HUES64 (cell line): ENCODE data around the gene ANKRD28.
A peak's percentile ranks its signal among the peaks of the same experiment; 100 is the strongest.
"Not testable (repeated sequence)": the region's sequence is repeated elsewhere in the genome, so short reads cannot be mapped to it uniquely, and the experiment has no call there.

Experiments used
- H3K27ac ChIP-seq: 2 replicates; pipeline ENCODE4 v1.7.0; 2013; ENCODE audit warnings: low read depth, low read length, inconsistent platforms
- H3K27me3 ChIP-seq: 2 replicates; pipeline ENCODE4 v1.6.1; 2013; ENCODE audit warnings: mild to moderate bottlenecking, low read length; ENCODE audit not compliant: insufficient read depth
- H3K36me3 ChIP-seq: 2 replicates; pipeline ENCODE4 v1.6.1; 2013; ENCODE audit warnings: mild to moderate bottlenecking, low read length; ENCODE audit not compliant: insufficient read depth
- H3K4me1 ChIP-seq: 2 replicates; pipeline ENCODE4 v1.6.1; 2013; ENCODE audit warnings: mild to moderate bottlenecking, low read length, moderate library complexity; ENCODE audit not compliant: insufficient read depth
- H3K4me3 ChIP-seq: 2 replicates; pipeline ENCODE4 v1.5.1; 2013; ENCODE audit warnings: mild to moderate bottlenecking, low read length, moderate library complexity
- H3K9ac ChIP-seq: 2 replicates; pipeline ENCODE4 v1.6.1; 2013; ENCODE audit warnings: mild to moderate bottlenecking, low read depth, low read length
- H3K9me3 ChIP-seq: 2 replicates; pipeline ENCODE4 v1.6.1; 2013; ENCODE audit warnings: low read depth, low read length; ENCODE audit not compliant: insufficient read depth
- WGBS: fragments of 150-250, 120-280 bp; methylation state at CpG from one replicate; pipeline ENCODE4 v1.1.7; 2013; ENCODE audit warnings: missing lambda C conversion rate; 5-methylcytosine and 5-hydroxymethylcytosine counted together

The ANKRD28 gene

GRCh38 chr3:15820911-15821310 lies 23.1 kb upstream of the ANKRD28 start:
- 94% methylated on average over 1 of the region's 2 CpGs for WGBS
- Histone ChIP-seq H3K4me3 (no peak overlapping the region), H3K27me3 (no peaks in the 10 kb centered on the region), H3K9me3 (no peaks in the 10 kb centered on the region), H3K9ac (no peak overlapping the region), H3K27ac (no peak overlapping the region), H3K4me1 (no peaks in the 10 kb centered on the region), H3K36me3 (no peaks in the 10 kb centered on the region)

- no peaks in the 10 kb centered on the region for H3K9me3 ChIP-seq
- no peak overlapping the region for H3K9ac ChIP-seq
- H3K4me1 ChIP-seq: no peaks in the 10 kb centered on the region
- no peaks in the 10 kb centered on the region for H3K36me3 ChIP-seq
- no peaks in the 10 kb centered on the region for H3K27me3 ChIP-seq
- no peak overlapping the region for H3K27ac ChIP-seq
- no peak overlapping the region for H3K4me3 ChIP-seq
Measured at GRCh38 chr3:15819576-15819975, 21.8 kb upstream of the ANKRD28 start.

- Histone ChIP-seq H3K4me3 (no peak overlapping the region), H3K4me1 (no peaks in the 10 kb centered on the region), H3K27ac (no peak overlapping the region), H3K27me3 (no peaks in the 10 kb centered on the region), H3K9me3 (no peaks in the 10 kb centered on the region), H3K9ac (no peak overlapping the region), H3K36me3 (no peaks in the 10 kb centered on the region)
- 96% methylated on average over 2 of the region's 2 CpGs for WGBS
Measured at GRCh38 chr3:15819043-15819442, 21.3 kb upstream of the ANKRD28 start.

- H3K9me3 ChIP-seq: no peaks in the 10 kb centered on the region
- H3K9ac ChIP-seq: no peak overlapping the region
- H3K4me1 ChIP-seq: peaks cover 4% of the 10 kb centered on the region; the same call in 1 of the 2 replicates
- no peak overlapping the region for H3K27ac ChIP-seq
- H3K36me3 ChIP-seq: no peaks in the 10 kb centered on the region
- H3K4me3 ChIP-seq: no peak overlapping the region
- no peaks in the 10 kb centered on the region for H3K27me3 ChIP-seq
- 66% methylated on average over 4 of the region's 4 CpGs for WGBS
Measured at GRCh38 chr3:15815696-15816095, 17.9 kb upstream of the ANKRD28 start.

- not testable (repeated sequence) for H3K9me3 ChIP-seq, H3K4me3 ChIP-seq, H3K27me3 ChIP-seq, H3K27ac ChIP-seq, H3K36me3 ChIP-seq, H3K9ac ChIP-seq
- peaks cover 11% of the 10 kb centered on the region; the same call in 1 of the 2 replicates for H3K4me1 ChIP-seq
- 97% methylated on average over 5 of the region's 5 CpGs for WGBS
Measured at GRCh38 chr3:15813079-15813478, 15.3 kb upstream of the ANKRD28 start.

- Histone ChIP-seq H3K4me1 (peaks cover 12% of the 10 kb centered on the region; the same call in 1 of the 2 replicates), H3K36me3 (no peaks in the 10 kb centered on the region), H3K9me3 (no peaks in the 10 kb centered on the region), H3K4me3 (no peak overlapping the region), H3K9ac (no peak overlapping the region), H3K27ac (no peak overlapping the region), H3K27me3 (no peaks in the 10 kb centered on the region)
- 83% methylated on average over 1 of the region's 1 CpG for WGBS
Measured at GRCh38 chr3:15812183-15812582, 14.4 kb upstream of the ANKRD28 start.

DNA sequence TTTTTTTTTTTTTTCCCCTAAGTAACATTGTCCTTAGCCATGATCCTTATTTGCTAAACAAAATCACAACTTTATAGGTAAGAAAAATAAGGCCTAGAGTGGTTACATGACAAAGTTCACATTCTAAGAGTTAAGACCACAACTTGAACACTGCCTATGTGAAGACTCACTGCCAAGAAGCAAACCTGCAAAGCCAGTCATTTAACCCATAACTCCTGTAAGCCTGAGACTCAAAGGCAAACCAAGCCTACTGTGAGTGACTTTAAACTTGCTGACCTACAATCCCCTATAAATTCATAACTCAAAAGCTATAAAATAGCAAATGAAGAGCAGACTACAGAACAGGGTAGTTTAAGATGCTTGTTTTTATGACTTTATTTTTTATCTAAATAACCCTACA lies 12.9 kb upstream of the ANKRD28 start:
- Histone ChIP-seq H3K4me1 (peaks cover 20% of the 10 kb centered on the region; the same call in 1 of the 2 replicates), H3K9me3 (no peaks in the 10 kb centered on the region), H3K36me3 (no peaks in the 10 kb centered on the region), H3K4me3 (no peak overlapping the region), H3K9ac (no peak overlapping the region), H3K27me3 (no peaks in the 10 kb centered on the region), H3K27ac (peak overlapping the region; percentile 25; the same call in 1 of the 2 replicates)

GRCh38 chr3:15809313-15809712 lies 11.5 kb upstream of the ANKRD28 start:
- Histone ChIP-seq H3K27ac (no peak overlapping the region), H3K4me1 (peaks cover 24% of the 10 kb centered on the region; the same call in 1 of the 2 replicates)

GRCh38 chr3:15808679-15809310 lies 11.0 kb upstream of the ANKRD28 start:
- no peaks in the 10 kb centered on the region for H3K36me3 ChIP-seq
- H3K9ac ChIP-seq: no peak overlapping the region
- no peaks in the 10 kb centered on the region for H3K27me3 ChIP-seq
- 91% methylated on average over 2 of the region's 2 CpGs for whole genome bisulfite sequencing
- no peaks in the 10 kb centered on the region for H3K9me3 ChIP-seq
- no peak overlapping the region for H3K4me3 ChIP-seq
- no peak overlapping the region for H3K27ac ChIP-seq
- H3K4me1 ChIP-seq: peaks cover 24% of the 10 kb centered on the region; the same call in 1 of the 2 replicates

More at GRCh38 chr3:15809313-15809712, 11.5 kb upstream of the ANKRD28 start:
- Histone ChIP-seq H3K9ac (no peak overlapping the region), H3K27me3 (no peaks in the 10 kb centered on the region), H3K4me3 (no peak overlapping the region), H3K36me3 (no peaks in the 10 kb centered on the region), H3K9me3 (no peaks in the 10 kb centered on the region)
- WGBS: 85% methylated on average over 2 of the region's 2 CpGs

GRCh38 chr3:15805756-15806266 lies 8.0 kb upstream of the ANKRD28 start:
- Histone ChIP-seq H3K27ac (no peak overlapping the region), H3K27me3 (no peaks in the 10 kb centered on the region), H3K9ac (no peak overlapping the region), H3K4me1 (peaks cover 21% of the 10 kb centered on the region; the same call in 1 of the 2 replicates), H3K36me3 (no peaks in the 10 kb centered on the region), H3K4me3 (no peak overlapping the region), H3K9me3 (no peaks in the 10 kb centered on the region)
- WGBS: 97% methylated on average over 6 of the region's 7 CpGs

- WGBS: 95% methylated on average over 4 of the region's 4 CpGs
- Histone ChIP-seq H3K9me3 (no peaks in the 10 kb centered on the region), H3K4me1 (peaks cover 21% of the 10 kb centered on the region), H3K27ac (no peak overlapping the region), H3K27me3 (no peaks in the 10 kb centered on the region), H3K36me3 (no peaks in the 10 kb centered on the region), H3K9ac (no peak overlapping the region), H3K4me3 (no peak overlapping the region)
Measured at GRCh38 chr3:15804553-15805095, 6.8 kb upstream of the ANKRD28 start.
